ENCODE measurements around the gene AHCYL2. TPM values are rescaled to one million over a fixed set of nuclear protein-coding genes. Genes with fewer than 3 reads are reported as not detected.
"Not testable (repeated sequence)": the region's sequence is repeated elsewhere in the genome, so short reads cannot be mapped to it uniquely, and the experiment has no call there.

Gene AHCYL2
- total and polyA plus RNA-seq, 12 donors = 2.5 to 7.7 (median 5.6) TPM

GRCh38 chr7:129401967-129402860, 177.4 kb downstream of the AHCYL2 start:
- no peaks in the 10 kb centered on the region for H3K9me3 ChIP-seq
- TF ChIP-seq, protein P1, sequence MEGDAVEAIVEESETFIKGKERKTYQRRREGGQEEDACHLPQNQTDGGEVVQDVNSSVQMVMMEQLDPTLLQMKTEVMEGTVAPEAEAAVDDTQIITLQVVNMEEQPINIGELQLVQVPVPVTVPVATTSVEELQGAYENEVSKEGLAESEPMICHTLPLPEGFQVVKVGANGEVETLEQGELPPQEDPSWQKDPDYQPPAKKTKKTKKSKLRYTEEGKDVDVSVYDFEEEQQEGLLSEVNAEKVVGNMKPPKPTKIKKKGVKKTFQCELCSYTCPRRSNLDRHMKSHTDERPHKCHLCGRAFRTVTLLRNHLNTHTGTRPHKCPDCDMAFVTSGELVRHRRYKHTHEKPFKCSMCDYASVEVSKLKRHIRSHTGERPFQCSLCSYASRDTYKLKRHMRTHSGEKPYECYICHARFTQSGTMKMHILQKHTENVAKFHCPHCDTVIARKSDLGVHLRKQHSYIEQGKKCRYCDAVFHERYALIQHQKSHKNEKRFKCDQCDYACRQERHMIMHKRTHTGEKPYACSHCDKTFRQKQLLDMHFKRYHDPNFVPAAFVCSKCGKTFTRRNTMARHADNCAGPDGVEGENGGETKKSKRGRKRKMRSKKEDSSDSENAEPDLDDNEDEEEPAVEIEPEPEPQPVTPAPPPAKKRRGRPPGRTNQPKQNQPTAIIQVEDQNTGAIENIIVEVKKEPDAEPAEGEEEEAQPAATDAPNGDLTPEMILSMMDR (IDR thresholded peaks at IDR 0.05) = peak in 3 of 9 donors; percentile 10 to 25 (median 20)
- no peak overlapping the region for H3K27ac ChIP-seq
- 52 to 66% methylated on average over 3 of the region's 3 CpGs for WGBS, 2 donors
- no peak for DNase-seq
- H3K27me3 ChIP-seq = no peaks in the 10 kb centered on the region
- peaks cover 0 to 49% (median 0%) of the 10 kb centered on the region in 9 donors for H3K36me3 ChIP-seq
- no peak overlapping the region for H3K4me3 ChIP-seq
- intact Hi-C loops (cut with DNase I) = no loop called here
- peaks cover 0 to 12% (median 3%) of the 10 kb centered on the region in 9 donors for H3K4me1 ChIP-seq
- ATAC-seq = peak in 1 of 8 donors; percentile 42

DNA sequence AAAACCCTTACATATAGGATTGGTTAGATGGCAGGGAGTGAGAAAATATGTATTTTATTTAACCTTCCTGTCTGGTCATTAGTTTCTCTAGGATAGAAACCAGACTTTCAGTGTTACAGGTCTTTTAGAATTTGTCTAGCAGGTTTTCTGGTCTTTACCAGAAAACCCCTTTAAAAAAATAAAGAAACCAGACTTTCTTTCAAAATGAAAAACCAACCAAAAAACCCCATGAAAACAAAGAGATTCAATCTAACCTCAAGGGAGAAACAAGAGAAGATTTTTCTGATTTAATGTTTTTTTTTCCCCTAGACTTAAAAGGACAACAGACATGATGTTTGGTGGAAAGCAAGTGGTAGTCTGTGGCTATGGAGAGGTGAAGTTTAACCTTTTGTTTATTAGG, 180.7 kb downstream of the AHCYL2 start:
- Histone ChIP-seq H3K36me3 (peaks cover 0 to 60% (median 0%) of the 10 kb centered on the region in 9 donors), H3K4me1 (peaks cover 0 to 12% (median 3%) of the 10 kb centered on the region in 9 donors), H3K4me3 (no peak overlapping the region), H3K27me3 (no peaks in the 10 kb centered on the region), H3K27ac (no peak overlapping the region), H3K9me3 (no peaks in the 10 kb centered on the region)
- DNase-seq (no peak), ATAC-seq (no peak)
- TF ChIP-seq, protein P1 (IDR thresholded peaks at IDR 0.05) = no peak
- intact Hi-C loops (cut with DNase I) = no loop called here

DNA sequence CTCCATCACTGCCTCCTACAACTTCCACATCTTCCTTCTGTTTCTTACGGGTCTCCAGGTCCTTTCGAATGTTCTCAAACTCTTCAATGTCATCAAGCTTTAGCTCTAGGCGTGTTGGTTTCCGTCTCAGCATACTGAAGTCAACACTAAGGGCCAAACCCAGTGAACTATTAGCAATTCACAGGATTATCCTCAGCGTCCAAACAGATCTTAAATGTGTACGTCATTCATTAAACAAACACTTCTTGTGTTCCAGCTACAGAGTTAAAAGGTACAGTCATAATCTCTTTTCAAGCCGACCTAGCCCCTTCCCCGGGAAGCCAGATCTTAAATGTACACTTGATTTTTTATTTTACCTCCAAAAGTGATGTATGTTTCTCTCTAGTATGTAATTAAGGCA, 185.4 kb downstream of the AHCYL2 start:
- H3K4me1 ChIP-seq; H3K4me3 ChIP-seq; ATAC-seq; H3K27ac ChIP-seq; H3K9me3 ChIP-seq; H3K27me3 ChIP-seq; DNase-seq; intact Hi-C loops (cut with DNase I): not testable (repeated sequence)
- 95 to 98% methylated on average over 8 of the region's 8 CpGs for WGBS, 2 donors
- H3K36me3 ChIP-seq = peaks cover 0 to 67% (median 0%) of the 10 kb centered on the region in 9 donors

GRCh38 chr7:129412501-129412900, 187.7 kb downstream of the AHCYL2 start:
- intact Hi-C loops (cut with DNase I) = no loop called here
- peaks cover 0 to 59% (median 0%) of the 10 kb centered on the region in 9 donors for H3K36me3 ChIP-seq
- no peak overlapping the region for H3K27ac ChIP-seq
- no peak overlapping the region for H3K4me3 ChIP-seq
- H3K9me3 ChIP-seq = peaks cover 0 to 4% (median 0%) of the 10 kb centered on the region in 11 donors
- no peak for DNase-seq
- 97% methylated on average over 4 of the region's 4 CpGs for WGBS, 2 donors
- H3K4me1 ChIP-seq = peaks cover 0 to 4% (median 0%) of the 10 kb centered on the region in 9 donors
- H3K27me3 ChIP-seq = no peaks in the 10 kb centered on the region
- TF ChIP-seq, protein P1 (IDR thresholded peaks at IDR 0.05) = no peak
- ATAC-seq = no peak

GRCh38 chr7:129417073-129417472, 192.2 kb downstream of the AHCYL2 start:
- peaks cover 0 to 27% (median 0%) of the 10 kb centered on the region in 9 donors for H3K36me3 ChIP-seq
- no peak overlapping the region for H3K4me3 ChIP-seq
- TF ChIP-seq, protein P1 (IDR thresholded peaks at IDR 0.05) = no peak
- intact Hi-C loops (cut with DNase I) = no loop called here
- ATAC-seq = no peak
- H3K27me3 ChIP-seq = no peaks in the 10 kb centered on the region
- H3K9me3 ChIP-seq = peaks cover 0 to 4% (median 0%) of the 10 kb centered on the region in 11 donors
- H3K4me1 ChIP-seq = peaks cover 0 to 6% (median 0%) of the 10 kb centered on the region in 9 donors
- no peak for DNase-seq
- 96 to 97% methylated on average over 5 of the region's 5 CpGs for WGBS, 2 donors
- H3K27ac ChIP-seq = no peak overlapping the region

Measured in heart right ventricle (tissue), 16 donors.